Skeletal muscle cell (primary cell): Measurements from ENCODE around the gene PRKCH.

Experiments used
- DNase-seq: peaks from one replicate; pipeline ENCODE4 v3.0.0-alpha.2; 2010; ENCODE audit warnings: low read depth
- H3K4me3 ChIP-seq: 2 replicates; pipeline ENCODE4 v1.5.1; 2011; ENCODE audit warnings: low read depth, mild to moderate bottlenecking, control low read depth, low read length, moderate library complexity

PRKCH gene

DNA sequence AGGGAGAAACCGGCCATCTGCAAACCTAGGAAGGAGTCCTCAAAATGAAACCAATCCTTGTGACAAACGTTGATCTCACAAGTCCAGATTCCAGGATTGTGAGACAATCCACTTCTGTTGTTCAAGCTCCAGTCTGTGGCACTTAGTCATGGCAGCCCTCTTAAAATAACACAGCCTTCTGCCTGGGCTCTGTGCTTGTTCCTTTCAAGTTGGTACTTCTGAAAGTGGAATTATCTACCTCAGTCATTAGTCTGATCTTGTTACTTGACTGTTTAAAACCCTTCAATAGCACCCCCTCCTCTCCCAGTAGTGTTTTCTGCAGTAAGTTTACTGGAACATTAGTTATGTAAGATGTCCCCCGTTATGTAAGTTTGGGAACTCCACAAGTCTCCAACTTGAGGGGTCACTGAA is 263.0 kb downstream of the PRKCH start:
- no peak for DNase-seq
- no peak overlapping the region for H3K4me3 ChIP-seq

DNA sequence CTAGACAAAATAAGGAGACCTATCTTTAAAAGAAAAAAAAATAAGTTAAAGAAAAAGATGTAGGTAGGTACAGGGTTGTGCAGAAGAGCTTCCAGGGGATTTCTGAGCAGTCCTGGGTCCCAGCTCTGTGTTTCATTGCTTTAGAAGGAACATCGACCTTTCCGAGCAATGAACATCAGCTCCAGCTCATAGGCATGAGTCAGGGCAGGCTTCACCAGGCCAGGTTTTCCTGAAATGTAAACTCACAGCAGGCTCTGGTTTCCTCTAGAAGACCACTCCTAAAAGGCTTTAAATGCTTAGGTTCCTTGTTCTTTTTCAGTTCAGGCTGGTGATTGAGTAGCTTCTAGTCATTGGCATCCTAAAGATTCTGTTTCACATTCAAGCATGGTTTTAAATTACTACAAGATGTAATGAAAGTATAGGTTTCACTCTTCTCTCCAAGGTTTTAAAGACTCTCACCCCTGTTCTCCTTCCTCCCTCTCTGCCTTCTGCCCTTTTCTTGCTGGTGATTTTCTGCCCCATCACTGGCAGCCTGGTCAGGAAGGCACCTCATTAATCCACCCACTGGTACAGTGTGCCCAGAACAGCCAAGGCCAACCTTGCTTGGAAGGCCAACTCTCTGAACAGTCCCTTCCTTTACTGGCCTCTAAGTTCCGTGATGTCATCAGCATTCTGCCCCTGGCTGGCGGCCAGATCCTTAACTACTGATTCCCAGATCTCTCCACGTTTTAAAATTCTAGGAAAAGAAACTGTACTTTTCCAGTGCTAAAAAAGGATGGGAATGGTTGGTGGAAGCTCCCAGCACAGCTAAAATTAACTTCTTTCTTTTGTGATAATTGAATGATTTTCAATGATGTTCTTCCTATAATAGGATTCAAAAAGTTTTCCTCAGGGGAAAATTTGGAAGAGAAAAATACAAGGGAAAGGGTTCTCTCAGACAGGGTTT is 264.5 kb downstream of the PRKCH start:
- no peak for DNase-seq
- no peak overlapping the region for H3K4me3 ChIP-seq

DNA sequence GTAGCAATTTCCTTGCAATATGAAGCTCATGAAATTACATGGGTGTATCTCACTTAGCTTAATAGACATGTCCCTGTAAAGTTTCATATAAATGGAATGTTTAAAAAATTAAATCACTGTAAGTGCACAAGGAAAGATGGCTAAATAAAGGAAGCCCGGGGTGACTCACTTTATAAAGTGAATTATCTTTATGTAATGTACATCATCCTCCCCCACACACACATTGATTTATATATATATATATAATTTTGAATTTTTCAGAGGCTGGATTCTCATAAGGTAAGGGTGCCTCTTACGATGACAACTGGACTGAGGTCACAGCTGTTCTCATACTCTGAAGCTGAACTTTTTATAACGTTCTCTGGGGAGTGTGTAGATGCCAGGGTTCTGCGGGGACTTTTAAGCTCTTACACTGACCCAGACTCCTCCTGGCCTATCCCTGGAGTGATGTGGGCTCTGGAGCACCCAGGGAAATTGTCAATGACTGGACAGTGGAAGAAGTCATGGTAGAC is 265.2 kb downstream of the PRKCH start:
- H3K4me3 ChIP-seq = no peak overlapping the region
- DNase-seq = no peak

DNA sequence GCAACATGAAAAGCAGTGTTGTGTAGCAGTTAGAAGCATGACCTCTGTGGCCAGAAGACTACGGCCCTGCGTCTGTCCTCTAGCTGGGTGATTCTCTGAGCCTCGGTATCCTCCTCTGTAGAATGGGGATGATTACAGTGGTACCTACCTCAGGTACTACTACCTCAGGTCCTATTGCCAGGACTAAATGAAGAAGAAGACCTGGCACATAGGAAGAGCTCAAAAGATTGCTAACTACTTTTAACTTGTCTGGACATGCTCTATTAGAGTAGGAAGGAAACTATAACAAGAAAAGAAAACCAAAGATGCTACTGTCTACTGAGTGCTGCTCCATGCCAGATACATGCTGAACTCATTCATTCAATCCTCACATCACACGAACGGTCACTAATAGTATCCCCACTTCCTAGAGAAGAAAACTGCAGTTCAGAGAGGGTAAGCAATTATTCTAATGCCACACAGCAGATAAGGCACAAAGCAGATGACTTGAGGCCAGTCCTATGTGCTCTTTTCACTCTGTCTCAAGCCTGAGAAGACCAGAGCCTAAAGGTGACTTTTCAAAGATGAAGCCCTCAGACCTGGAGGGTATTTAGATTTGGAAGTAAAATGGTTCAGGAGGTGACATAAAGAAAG is 265.8 kb downstream of the PRKCH start:
- DNase-seq = no peak

DNA sequence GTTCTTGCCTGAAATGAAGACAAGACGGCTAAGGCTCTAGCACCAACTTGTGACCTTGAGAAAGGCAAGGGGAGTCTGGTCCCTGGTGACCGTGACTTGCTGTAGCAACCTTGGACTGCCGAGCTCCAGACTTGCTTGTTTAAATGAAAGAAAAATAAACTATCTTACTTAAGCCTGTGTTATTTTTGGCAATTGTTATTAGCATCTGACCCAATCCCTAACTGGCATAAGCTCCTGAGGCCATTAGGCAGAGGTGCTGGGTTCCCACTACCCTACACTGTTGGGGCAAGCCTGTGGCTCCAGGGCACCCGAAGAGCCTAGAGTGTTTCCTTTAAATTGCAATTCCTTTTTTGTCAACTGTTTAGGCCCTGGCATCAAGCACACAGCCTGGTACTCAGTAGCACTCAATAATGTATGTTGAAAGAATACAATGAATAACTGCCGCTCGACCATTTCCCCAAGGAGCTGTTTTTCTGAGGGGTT is 267.1 kb downstream of the PRKCH start:
- DNase-seq = no peak

More for the DNA sequence above, 265.8 kb downstream of the PRKCH start:
- H3K4me3 ChIP-seq = no peak overlapping the region

DNA sequence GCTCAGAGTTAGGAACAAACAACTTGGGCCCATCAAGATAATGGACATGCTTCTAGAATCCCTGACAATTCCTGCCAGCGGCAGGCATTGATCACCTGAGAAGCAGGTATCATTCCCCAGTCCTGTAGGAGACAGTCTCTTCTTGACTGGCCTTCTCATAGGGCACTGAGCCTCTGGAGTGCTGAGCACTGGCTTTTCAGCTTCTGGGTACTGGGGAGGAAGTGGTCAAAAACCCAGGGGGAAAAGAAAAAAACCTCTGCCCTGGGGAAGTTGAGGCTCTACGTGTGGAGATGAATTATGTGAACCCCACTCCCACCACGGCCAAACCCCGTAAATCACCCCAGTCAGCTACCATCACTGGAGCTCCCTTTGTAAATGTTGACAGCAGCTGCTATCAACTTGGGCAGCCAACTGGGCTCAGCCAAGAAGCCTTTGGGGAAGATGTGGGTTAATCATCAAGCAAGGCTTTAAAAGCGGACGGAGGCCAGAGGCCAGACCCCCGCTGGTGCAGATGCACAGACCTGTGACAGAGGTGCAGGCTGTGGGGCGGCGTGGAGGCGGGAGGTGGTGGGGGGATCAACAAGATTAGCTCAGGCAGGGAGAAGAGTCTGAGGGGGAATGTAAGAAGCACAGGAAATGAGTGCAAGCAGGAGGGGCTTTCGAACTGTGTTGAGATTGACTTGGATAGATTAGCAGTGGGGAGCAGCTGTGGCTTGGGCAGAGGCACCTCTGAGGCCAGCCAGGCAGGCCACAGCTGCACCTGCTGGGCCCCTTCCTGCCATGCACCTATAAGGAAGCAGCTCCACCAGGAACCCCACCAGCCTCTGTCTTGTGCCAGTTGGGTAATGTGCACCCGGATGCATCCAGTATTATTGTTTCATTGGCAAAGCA is 268.6 kb downstream of the PRKCH start:
- H3K4me3 ChIP-seq = no peak overlapping the region
- no peak for DNase-seq

More for the DNA sequence above, 267.1 kb downstream of the PRKCH start:
- H3K4me3 ChIP-seq = no peak overlapping the region

DNA sequence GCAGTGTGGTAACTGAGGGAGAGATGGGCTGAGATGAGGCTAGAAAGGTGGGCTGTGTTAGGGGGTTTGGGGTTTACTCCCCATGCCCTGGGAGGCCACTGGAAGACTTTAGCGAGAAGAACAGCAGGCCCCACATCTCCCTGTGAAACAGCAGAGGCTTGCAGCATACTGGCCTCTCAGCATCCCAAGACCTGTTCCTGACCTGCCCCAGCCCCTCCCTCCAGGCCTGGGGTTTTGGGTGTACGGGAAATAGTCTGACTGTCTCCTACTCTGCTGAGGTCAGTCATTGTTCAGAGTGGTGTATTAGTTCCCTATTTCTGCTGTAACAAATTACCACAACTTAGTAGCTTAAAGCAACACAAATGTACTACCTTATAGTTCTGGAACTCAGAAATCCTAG is 270.5 kb downstream of the PRKCH start:
- no peak overlapping the region for H3K4me3 ChIP-seq
- DNase-seq = no peak

DNA sequence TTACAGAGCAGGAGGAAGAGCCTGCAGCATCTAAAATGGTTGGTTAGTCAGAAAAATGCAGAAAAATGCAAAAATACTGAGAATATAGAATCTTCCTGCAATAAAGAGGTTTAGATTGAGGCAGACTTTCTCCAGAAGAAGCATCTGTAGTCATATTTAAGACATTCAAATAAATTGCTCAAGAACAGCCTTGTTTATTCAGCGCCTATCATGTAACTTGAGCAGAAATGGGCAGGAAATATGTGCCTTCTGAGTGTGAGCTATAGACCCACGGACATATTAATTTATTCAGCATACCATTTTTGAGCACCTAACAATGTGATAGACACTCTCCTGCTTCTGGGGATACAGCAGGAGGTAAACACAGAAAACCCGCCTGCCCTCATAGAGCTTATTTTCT is 272.0 kb downstream of the PRKCH start:
- no peak overlapping the region for H3K4me3 ChIP-seq
- DNase-seq = no peak

DNA sequence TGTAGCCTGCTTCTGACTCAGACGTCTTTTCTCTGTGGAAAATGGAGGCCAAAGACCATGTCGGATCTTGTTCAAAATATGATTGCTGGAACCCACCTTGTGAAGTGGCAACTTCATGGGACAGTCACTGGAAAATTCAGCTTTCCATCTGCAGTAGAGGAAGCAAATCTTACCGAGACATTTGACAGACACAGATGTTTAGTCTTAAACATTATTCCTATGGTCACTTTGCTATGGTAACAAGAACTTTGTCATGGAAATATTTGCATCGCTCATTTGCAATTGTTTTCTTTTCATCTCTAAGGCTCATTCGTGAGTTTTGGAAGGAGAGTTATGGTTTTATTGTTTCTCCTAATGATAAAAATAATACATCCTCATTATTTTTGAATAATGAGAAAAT is 275.6 kb downstream of the PRKCH start:
- DNase-seq = no peak
- no peak overlapping the region for H3K4me3 ChIP-seq

DNA sequence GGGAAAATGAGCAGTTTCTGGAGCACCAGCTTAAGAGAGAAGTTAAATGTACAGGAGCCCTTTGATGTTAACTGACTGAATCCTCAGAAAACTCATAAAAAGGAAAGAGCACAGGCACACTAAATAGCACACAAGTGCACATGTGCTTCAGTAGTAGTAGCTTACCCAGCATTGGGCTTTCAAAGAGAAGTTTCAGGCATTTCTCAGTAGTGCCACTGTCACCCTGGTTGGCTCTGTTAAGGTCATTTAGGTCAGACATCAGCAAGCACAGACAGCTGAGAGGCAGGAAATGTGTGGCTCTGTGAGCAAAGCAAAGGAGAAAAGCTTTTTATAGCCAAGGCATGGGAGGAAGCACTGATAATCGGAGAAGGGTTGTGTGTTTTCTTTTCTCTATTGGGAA is 277.6 kb downstream of the PRKCH start:
- no peak for DNase-seq

DNA sequence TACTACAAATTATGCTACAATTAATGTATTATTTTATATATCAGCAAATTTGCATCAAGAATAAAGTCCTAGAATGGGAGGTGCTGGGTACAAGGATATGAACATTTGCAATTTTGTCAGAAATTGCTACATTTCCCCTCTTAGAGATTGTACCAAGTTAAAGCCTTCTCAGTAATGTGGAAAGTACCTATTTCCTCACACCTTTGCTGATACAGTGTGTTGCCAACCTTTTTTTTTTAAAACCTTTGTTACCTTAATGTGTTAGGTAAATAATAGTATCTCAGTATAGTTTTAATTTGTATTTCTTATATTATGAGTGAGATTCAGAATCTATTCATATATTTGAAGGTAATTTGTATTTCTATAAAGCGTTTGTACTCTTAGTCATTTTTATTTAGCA is 278.6 kb downstream of the PRKCH start:
- H3K4me3 ChIP-seq = no peak overlapping the region
- no peak for DNase-seq

More for the DNA sequence above, 277.6 kb downstream of the PRKCH start:
- no peak overlapping the region for H3K4me3 ChIP-seq
